Ishikawa (cell line): ENCODE data around the gene CEP112.

ENCODE experiments used
- CREB1 ChIP-seq: IDR thresholded peaks from 2 replicates; pipeline ENCODE4 v1.6.1; 2012; ENCODE audit warnings: low read depth
- EP300 ChIP-seq: IDR thresholded peaks from 2 replicates; pipeline ENCODE4 v1.6.1; 2012; ENCODE audit warnings: borderline replicate concordance
- RAD21 ChIP-seq: IDR thresholded peaks from 2 replicates; pipeline ENCODE4 v1.6.1; 2012; ENCODE audit warnings: low read depth
- TAF1 ChIP-seq: IDR thresholded peaks from 2 replicates; pipeline ENCODE4 v1.6.1; 2012; ENCODE audit warnings: low read depth, mild to moderate bottlenecking
- TF ChIP-seq, protein P1 (sequence below): IDR thresholded peaks from 2 replicates; pipeline ENCODE4 v1.6.1; 2012; ENCODE audit warnings: low read depth, mild to moderate bottlenecking

DNA sequence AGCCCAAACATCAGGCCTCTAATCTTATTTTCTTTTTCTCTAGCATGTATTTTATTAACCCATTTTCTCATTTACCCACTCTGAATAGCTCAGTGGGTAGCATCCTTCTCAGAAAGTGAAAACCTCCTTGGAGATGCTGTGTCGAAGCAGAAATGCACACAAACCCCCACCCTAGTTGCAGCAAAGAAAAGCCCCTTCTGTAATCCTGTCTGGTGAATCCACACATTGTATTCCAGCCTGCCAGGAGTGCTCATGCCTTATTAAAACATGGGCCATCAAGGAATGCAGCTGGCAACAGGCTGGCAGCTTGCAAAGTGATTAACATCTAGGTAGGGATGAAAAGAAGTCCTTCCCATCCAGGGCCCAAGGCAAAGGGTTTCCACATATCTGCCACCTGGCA lies 590.8 kb downstream of the CEP112 start:
- TF ChIP-seq, protein P1, sequence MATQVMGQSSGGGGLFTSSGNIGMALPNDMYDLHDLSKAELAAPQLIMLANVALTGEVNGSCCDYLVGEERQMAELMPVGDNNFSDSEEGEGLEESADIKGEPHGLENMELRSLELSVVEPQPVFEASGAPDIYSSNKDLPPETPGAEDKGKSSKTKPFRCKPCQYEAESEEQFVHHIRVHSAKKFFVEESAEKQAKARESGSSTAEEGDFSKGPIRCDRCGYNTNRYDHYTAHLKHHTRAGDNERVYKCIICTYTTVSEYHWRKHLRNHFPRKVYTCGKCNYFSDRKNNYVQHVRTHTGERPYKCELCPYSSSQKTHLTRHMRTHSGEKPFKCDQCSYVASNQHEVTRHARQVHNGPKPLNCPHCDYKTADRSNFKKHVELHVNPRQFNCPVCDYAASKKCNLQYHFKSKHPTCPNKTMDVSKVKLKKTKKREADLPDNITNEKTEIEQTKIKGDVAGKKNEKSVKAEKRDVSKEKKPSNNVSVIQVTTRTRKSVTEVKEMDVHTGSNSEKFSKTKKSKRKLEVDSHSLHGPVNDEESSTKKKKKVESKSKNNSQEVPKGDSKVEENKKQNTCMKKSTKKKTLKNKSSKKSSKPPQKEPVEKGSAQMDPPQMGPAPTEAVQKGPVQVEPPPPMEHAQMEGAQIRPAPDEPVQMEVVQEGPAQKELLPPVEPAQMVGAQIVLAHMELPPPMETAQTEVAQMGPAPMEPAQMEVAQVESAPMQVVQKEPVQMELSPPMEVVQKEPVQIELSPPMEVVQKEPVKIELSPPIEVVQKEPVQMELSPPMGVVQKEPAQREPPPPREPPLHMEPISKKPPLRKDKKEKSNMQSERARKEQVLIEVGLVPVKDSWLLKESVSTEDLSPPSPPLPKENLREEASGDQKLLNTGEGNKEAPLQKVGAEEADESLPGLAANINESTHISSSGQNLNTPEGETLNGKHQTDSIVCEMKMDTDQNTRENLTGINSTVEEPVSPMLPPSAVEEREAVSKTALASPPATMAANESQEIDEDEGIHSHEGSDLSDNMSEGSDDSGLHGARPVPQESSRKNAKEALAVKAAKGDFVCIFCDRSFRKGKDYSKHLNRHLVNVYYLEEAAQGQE = no peak
- TF ChIP-seq TAF1 (no peak), EP300 (no peak), CREB1 (no peak), RAD21 (no peak)
